AG09309 (cell line): ENCODE measurements around the gene SMG6.

Source experiments
- DNase-seq: peaks from one replicate; pipeline ENCODE4 v3.0.0-alpha.2; 2010; ENCODE audit warnings: low read depth
- H3K4me3 ChIP-seq: 2 replicates; pipeline ENCODE4 v1.5.1; 2011; ENCODE audit warnings: mild to moderate bottlenecking, low read depth, low read length, moderate library complexity; ENCODE audit not compliant: control insufficient read depth
- CTCF ChIP-seq: IDR thresholded peaks from 2 replicates; pipeline ENCODE4 v1.5.1; 2011; ENCODE audit warnings: mild to moderate bottlenecking, low read depth, low read length, inconsistent platforms; ENCODE audit not compliant: insufficient read depth, control insufficient read depth; ENCODE audit errors: missing control alignments

The SMG6 gene

GRCh38 chr17:2105663-2106062, 197.9 kb downstream of the SMG6 start:
- DNase-seq = no peak
- no peak for TF ChIP-seq CTCF
- H3K4me3 ChIP-seq = no peak overlapping the region

DNA sequence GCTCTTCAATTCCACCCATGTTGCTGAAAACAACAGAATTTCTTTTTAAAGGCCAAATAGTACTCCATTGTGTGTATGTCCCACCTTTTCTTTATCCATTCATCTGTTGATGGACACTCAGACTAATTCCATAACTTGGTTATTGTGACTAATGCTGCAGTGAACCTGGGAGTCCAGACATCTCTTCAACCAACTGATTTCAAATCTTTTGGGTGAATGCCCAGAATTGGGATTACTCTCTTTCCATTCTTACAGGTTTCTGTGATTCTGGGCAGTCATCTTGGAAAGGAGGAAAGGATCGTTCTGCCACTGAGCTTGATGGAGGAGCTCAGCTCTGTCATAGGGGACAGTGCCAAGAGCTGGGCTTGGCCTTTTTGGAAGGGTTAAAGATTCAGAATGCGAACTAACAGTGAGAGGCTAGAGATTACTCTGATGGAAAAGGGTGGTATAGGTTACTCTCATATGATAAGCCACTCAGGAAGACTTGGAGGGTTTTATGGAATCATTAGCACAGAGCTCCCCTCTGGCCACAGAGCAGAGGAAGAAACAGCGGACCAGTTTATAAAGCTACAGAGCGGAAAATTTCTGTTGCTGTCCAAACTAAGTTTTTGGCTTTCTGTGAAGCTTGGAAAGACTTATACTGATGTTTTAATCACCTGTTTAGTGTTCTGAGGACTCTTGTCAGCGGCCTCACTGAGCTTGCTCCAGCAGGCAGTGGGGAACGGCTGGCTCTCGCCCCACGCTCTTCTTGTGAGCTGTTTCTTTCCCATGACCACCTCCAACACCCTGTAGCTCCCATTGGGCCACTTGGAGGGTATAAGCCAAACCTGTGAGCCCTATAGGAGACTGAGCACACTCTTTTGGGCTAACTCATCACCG, 200.4 kb downstream of the SMG6 start:
- DNase-seq = no peak
- H3K4me3 ChIP-seq = no peak overlapping the region
- TF ChIP-seq CTCF = no peak

DNA sequence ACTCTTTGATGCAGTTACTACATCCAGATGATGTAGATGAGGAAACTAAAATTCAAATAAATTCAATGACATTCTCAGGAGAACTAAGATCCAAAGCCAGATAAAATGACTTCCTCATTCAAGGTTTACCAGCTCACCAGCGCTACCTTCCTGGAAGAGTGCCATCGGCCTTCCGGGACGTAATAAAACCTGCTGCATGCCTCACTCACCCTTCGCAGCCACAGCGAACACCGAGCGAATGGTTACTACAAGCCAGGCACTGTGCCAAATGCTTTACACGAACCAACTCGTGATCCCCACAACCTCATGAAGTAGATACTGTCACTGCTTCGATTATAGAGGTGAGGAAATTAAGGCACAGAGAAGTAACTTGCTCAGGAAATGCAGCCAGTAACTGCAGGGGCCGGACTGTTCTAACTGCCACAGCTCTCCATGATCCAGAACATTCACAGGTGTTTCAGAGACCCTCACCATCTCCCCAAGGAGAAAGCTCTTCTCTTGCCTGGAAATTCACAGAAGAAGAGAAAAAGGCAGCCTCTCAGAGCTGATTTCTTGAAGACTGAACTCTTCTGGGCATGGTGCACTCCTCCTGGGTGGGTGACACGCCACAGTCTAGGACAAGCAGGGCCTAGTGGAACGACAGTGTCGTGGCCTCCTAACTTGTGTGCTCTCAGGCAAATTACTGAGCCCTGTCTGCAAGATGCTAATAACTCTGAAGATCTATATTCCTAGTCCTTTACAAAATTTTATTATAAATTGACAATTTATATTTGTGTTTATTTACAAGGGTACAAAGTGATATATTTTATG, 201.9 kb downstream of the SMG6 start:
- no peak overlapping the region for H3K4me3 ChIP-seq
- TF ChIP-seq CTCF = no peak
- DNase-seq = no peak

DNA sequence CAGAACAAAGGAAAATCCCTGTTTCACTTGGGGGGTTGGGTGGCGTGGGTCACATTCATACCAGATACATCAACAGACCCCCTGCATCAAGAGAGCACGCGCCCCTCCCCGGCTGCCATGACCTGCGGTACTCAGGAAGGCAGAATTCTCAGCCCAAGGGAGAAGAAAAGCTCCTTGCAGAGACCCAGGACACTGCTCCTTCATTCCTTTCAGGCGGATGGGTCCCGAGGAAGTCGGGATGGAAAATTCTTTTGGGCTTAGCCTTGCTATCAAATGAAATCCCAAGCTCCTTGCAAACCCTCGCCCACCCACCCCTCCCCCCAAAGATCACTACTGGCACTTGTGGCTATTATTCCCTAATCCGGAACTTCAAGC, 208.1 kb downstream of the SMG6 start:
- H3K4me3 ChIP-seq = no peak overlapping the region
- DNase-seq = no peak
- no peak for TF ChIP-seq CTCF

GRCh38 chr17:2094891-2095535, 208.6 kb downstream of the SMG6 start:
- H3K4me3 ChIP-seq = no peak overlapping the region
- peak; percentile 72 for TF ChIP-seq CTCF
- no peak for DNase-seq

DNA sequence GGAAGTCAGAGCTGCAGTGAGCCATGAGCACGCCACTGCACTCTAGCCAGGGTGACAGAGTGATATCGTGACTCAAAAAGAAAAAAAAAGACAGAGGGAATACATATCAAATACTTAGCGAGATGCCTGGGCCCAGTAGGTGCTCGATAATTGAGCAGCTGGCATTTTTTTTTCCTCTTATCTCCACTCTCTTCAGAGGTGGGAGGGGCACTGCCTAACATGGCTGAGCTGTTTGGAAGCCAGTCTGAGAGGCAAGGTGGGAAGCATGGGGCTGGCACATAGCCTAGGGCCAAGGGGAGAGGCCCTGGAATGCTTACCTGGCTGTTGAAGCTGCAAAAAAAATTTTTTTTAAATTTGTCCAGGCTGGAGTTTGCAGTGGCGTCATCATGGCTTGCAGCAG, 210.2 kb downstream of the SMG6 start:
- TF ChIP-seq CTCF = no peak
- no peak for DNase-seq

More for the DNA sequence above, 210.2 kb downstream of the SMG6 start:
- H3K4me3 ChIP-seq = no peak overlapping the region
